ENCODE data around the gene RNF144B.

GRCh38 chr6:18413381-18413780 lies 26.2 kb downstream of the RNF144B start:
- TF ChIP-seq CTCF (conservative IDR thresholded peaks at IDR 0.05) (no peak), EZH2 (IDR thresholded peaks at IDR 0.05; ENCODE audit: low read depth) (no peak)

Measured in PC-9 (cell line).